Calu3 (cell line): ENCODE data around the gene SPATA2L. TPM values are rescaled to one million over a fixed set of nuclear protein-coding genes. Genes with fewer than 3 reads are reported as not detected.

ENCODE experiments used
- BruUV-seq: library from RNA; stranded (reverse); fragments of 400-500 nt; replicated peaks from 2 replicates; lab custom pipeline; 2021; lab: Mats Ljungman, UMichigan
- CTCF ChIA-PET: fragments of 300-600 bp; sonication (Branson Sonifier 250); formaldehyde crosslinking; loops from one replicate; lab custom pipeline; 2022; ENCODE audit warnings: antibody characterized with exemption; lab: Charles Lee
- DNase-seq: peaks from one replicate; pipeline ENCODE4 v3.0.0; 2022
- H3K27ac Mint-ChIP-seq: one replicate; pipeline ENCODE4 v1.8.0; 2022; ENCODE audit warnings: mixed read lengths; ENCODE audit not compliant: unreplicated experiment
- H3K27me3 Mint-ChIP-seq: one replicate; pipeline ENCODE4 v1.8.0; 2022; ENCODE audit warnings: mixed read lengths; ENCODE audit not compliant: unreplicated experiment
- H3K36me3 Mint-ChIP-seq: one replicate; pipeline ENCODE4 v1.8.0; 2022; ENCODE audit warnings: mild to moderate bottlenecking, moderate library complexity, mixed read lengths; ENCODE audit not compliant: insufficient read depth, unreplicated experiment
- H3K4me1 Mint-ChIP-seq: one replicate; pipeline ENCODE4 v1.8.0; 2022; ENCODE audit warnings: mild to moderate bottlenecking, low read depth, mixed read lengths; ENCODE audit not compliant: unreplicated experiment
- H3K4me3 Mint-ChIP-seq: one replicate; pipeline ENCODE4 v1.8.0; 2022; ENCODE audit warnings: mild to moderate bottlenecking, low read depth, moderate library complexity, mixed read lengths; ENCODE audit not compliant: unreplicated experiment
- H3K9me3 Mint-ChIP-seq: one replicate; pipeline ENCODE4 v1.8.0; 2022; ENCODE audit warnings: low read depth, mixed read lengths; ENCODE audit not compliant: unreplicated experiment
- intact Hi-C: fragments of 100-400 bp; cut with micrococcal nuclease; formaldehyde crosslinking; loops from one replicate; pipeline ENCODE4 v1.10.0; 2022; ENCODE audit not compliant: unreplicated experiment
- total RNA-seq: library from RNA; stranded (reverse); gene quantifications from 2 replicates; pipeline ENCODE4 v1.2.3, GENCODE V29; 2022
- TF ChIP-seq, protein P1 (sequence below): fragments of 200-600 bp; IDR thresholded peaks from one replicate; pipeline ENCODE4 v1.8.0; 2022; ENCODE audit warnings: antibody characterized with exemption; ENCODE audit not compliant: unreplicated experiment

The SPATA2L gene
- total RNA-seq, 1 experiment from 2014 or later, result 20.7 TPM

DNA sequence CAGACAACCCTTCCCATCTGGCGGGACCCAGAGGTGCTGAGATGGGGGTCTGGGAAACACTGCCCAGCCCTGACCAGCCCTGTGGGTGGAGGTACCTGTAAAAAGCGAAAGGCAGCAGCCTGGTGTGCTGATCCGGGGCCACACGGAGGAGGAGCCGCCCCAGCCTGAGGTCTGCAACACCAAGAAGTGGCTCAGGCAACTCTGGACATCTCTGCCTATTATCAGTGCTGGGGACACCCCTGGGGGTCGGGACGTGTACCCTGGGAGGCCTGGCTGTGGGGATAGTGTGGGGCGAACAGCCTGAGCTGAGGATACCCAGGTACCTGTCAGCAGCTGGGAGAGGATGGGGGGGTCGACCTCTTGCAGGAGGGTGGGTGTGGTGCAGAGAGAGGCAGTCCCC, 37.9 kb upstream of the SPATA2L start:
- H3K9me3 Mint-ChIP-seq, result no peaks in the 10 kb centered on the region
- BruUV-seq, result no TSS peak
- no peak for DNase-seq
- CTCF ChIA-PET, result no interaction called here
- H3K27ac Mint-ChIP-seq, result no peak overlapping the region
- TF ChIP-seq, protein P1, sequence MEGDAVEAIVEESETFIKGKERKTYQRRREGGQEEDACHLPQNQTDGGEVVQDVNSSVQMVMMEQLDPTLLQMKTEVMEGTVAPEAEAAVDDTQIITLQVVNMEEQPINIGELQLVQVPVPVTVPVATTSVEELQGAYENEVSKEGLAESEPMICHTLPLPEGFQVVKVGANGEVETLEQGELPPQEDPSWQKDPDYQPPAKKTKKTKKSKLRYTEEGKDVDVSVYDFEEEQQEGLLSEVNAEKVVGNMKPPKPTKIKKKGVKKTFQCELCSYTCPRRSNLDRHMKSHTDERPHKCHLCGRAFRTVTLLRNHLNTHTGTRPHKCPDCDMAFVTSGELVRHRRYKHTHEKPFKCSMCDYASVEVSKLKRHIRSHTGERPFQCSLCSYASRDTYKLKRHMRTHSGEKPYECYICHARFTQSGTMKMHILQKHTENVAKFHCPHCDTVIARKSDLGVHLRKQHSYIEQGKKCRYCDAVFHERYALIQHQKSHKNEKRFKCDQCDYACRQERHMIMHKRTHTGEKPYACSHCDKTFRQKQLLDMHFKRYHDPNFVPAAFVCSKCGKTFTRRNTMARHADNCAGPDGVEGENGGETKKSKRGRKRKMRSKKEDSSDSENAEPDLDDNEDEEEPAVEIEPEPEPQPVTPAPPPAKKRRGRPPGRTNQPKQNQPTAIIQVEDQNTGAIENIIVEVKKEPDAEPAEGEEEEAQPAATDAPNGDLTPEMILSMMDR, result no peak
- intact Hi-C loops, result no loop called here
- no peak overlapping the region for H3K4me3 Mint-ChIP-seq
- no peaks in the 10 kb centered on the region for H3K27me3 Mint-ChIP-seq
- H3K4me1 Mint-ChIP-seq, result no peaks in the 10 kb centered on the region
- H3K36me3 Mint-ChIP-seq, result peaks cover 97% of the 10 kb centered on the region

DNA sequence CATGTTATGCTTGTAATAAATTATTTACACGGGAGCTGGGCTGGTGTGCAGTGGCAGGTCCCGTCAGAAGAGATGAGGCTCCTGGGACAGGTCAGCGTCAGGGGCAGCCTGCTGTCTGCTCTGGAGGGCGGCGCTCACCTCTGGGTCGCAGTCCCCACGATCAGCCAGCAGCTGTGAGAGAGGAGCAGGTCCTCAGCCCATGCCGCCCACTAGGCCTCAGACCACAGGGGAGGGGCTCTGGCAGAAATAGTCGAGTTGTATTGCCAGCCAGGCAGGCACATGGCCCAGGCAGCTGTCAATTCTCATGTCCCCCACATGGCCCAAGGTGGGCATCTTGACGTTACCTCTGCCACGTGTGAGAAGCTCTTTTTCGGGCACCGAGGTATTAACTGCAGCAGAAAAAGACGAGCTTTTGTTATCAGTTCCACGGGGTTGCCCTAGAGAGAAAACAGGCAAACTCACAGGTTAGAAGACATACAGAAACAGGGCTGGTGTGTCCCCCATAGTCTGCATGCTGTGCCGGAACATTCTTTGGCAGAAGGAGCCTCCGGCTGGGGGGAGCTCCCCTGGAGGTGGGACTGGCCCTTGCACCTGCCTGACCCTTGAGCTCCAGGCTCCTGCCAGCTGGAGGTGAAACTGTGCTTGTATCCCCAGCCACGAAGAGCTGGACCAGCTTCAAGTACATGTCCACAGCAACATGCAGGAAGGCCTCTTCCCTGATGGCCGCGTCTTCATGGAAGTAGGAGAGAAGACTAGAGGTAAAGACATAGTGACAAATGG, 37.2 kb upstream of the SPATA2L start:
- no peak for DNase-seq
- H3K27me3 Mint-ChIP-seq, result no peaks in the 10 kb centered on the region
- H3K4me3 Mint-ChIP-seq, result no peak overlapping the region
- no peaks in the 10 kb centered on the region for H3K4me1 Mint-ChIP-seq
- peaks cover 97% of the 10 kb centered on the region for H3K36me3 Mint-ChIP-seq
- CTCF ChIA-PET, result no interaction called here
- intact Hi-C loops, result no loop called here
- TF ChIP-seq, protein P1, result no peak
- H3K27ac Mint-ChIP-seq, result no peak overlapping the region
- BruUV-seq, result TSS peak; percentile 9
- H3K9me3 Mint-ChIP-seq, result no peaks in the 10 kb centered on the region

DNA sequence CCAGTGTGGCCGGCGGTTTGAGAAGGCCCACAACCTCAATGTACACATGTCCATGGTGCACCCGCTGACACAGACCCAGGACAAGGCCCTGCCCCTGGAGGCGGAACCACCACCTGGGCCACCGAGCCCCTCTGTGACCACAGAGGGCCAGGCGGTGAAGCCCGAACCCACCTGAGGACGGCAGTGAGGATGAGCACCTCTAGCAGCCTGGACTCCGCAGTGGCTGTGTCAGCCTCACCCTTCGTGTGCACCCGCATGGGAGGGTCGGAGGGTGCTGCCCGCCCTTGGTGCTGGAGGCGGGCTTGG, 36.5 kb upstream of the SPATA2L start:
- Mint-ChIP-seq H3K27ac (peak overlapping the region; percentile 14), H3K4me1 (no peaks in the 10 kb centered on the region), H3K4me3 (no peak overlapping the region), H3K36me3 (peaks cover 98% of the 10 kb centered on the region), H3K27me3 (no peaks in the 10 kb centered on the region), H3K9me3 (no peaks in the 10 kb centered on the region)
- TF ChIP-seq, protein P1, result no peak
- no peak for DNase-seq
- no TSS peak for BruUV-seq
- intact Hi-C loops, result no loop called here
- CTCF ChIA-PET, result no interaction called here

- DNase-seq, result no peak
- H3K4me1 Mint-ChIP-seq, result no peaks in the 10 kb centered on the region
- no peak overlapping the region for H3K4me3 Mint-ChIP-seq
- TF ChIP-seq, protein P1, result no peak
- BruUV-seq, result no TSS peak
- peak overlapping the region; percentile 14 for H3K27ac Mint-ChIP-seq
- intact Hi-C loops, result no loop called here
- peaks cover 98% of the 10 kb centered on the region for H3K36me3 Mint-ChIP-seq
- no peaks in the 10 kb centered on the region for H3K27me3 Mint-ChIP-seq
- CTCF ChIA-PET, result interaction anchor here (0.7 kb wide), 1 partner anchor 206 kb away, joined by 3 read pairs; no protein-coding TSS in a partner anchor
- no peaks in the 10 kb centered on the region for H3K9me3 Mint-ChIP-seq
Measured at GRCh38 chr16:89737341-89738071, 36.0 kb upstream of the SPATA2L start.
